ENCODE measurements around the gene LTBP2.

Gene LTBP2

DNA sequence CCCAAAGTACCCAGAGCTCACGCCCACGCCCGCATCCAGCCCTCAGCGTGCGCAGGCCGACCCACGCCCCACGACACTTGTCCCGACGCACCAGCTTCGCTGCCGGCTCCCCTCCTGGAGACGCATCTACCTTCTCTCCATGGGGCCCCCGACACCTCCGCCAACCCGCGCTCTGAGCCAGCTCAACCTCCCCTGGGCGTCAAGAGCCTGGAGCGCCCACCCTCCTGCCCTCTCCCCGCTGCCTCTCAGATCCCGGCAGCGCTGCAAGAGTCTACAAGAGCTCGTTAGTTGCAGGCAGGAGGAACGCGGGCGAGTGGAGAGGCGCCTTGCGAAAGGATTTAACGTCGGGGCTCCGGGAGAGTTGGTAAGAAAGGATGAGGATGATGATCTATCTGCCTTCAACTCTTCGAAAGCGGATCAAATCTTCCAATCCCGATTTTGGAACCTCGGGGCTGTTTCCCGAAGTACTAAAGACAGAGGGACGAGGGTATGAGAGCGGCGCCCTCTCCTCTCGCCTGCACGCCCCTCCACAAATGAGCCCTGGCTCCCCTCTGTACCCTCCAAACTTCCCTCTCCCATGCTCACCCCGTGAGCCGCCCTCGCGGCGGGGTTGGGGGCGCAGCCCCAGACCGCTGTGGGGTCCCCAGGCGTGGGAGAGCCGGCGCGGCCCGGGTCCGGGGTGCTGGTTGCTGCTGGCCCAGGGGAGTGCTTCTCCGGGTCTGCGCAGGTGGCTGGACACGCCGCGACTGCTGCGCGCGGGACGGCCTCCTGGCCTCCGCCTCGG is 979 bp downstream of the LTBP2 start:
- DNase-seq, result no peak

- DNase-seq, result no peak
Observed at GRCh38 chr14:74610199-74610865, 1.7 kb downstream of the LTBP2 start.

GRCh38 chr14:74609721-74610120 is 2.3 kb downstream of the LTBP2 start:
- DNase-seq, result no peak

DNA sequence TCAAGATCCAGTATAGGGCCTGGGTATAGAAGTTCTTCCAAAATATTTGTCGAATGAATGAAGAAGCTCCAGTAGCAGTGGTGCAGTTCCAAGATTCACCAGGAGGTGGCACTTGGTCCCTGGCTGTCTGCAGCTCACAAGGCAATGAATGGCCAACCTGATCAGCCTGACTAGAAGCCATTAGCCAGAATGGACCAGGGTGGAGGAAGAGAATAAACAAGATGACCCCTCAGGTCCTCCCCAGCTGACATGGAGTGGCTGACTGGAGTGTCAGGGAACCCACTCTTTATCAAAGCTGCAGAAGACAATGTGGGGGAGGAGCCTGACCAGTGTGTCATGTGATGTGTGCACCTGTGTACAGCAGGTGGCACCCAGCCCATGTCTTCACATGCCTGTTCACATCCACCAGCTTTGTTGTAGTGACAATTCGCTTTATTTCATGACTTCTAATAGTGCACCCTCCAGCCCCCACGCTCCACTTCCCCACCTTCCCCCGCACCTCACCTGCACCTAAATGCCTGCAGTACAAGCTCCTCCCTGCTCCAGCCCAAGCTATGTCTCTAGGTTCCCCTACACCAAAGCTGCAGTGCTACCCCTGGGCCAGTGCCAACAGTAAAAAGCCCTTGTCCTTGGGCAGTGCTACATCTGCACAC is 3.0 kb downstream of the LTBP2 start:
- peak; percentile 89 for DNase-seq

GRCh38 chr14:74606727-74607126 is 5.3 kb downstream of the LTBP2 start:
- DNase-seq, result no peak

DNA sequence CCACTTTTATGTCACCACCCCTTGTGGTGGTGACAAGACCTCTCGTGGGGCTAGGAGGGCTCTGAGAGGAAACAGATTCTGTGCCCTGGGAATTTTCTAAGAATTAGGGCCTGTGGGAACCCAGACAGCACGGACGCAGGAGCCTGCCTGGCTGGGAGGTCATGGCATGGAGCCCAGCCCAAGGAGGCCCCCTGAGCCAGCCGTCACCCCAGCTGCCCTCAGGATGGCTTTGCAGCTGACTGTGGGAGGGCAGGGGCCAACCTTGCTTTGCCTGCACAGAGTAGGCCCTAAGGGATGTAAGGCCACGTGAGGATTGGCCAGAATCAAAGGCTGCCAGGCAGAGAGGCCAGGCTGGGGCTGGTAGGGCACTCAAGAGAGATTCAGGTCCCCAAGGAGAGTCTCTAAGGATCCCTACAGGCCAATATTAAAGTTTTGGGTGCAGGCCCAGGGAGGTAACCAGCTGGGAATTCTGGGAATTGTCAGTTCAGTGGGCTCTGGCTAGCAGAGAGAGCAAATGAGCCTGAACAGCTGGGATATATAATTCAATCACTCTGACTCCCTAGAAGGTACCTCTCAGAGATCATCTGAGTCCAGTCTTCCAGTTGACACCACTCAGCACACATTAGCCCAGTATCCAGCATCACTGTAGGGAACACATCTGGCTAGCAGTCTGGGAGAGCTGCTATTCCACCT is 6.4 kb downstream of the LTBP2 start:
- DNase-seq, result no peak

- no peak for DNase-seq
Observed at GRCh38 chr14:74604911-74605310, 7.1 kb downstream of the LTBP2 start.

DNA sequence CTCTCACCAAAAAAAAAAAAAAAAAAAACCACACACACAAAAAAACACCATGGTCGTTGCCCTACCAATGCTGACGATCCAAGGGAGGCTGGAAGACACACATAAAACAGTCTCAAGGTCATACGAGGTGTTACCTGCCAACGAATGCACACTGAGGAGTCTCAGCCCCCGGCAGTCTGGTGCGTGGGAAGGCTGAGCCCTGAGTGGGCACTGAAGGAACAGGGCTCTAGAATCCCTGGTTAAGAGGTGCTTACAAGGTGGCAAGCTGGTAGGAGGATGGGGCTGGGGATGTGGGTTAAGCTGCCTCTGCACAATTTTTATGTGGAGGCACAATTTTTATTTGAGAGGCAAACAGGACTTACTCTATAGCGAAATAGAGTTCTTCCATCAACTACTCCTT is 7.9 kb downstream of the LTBP2 start:
- DNase-seq, result no peak

DNA sequence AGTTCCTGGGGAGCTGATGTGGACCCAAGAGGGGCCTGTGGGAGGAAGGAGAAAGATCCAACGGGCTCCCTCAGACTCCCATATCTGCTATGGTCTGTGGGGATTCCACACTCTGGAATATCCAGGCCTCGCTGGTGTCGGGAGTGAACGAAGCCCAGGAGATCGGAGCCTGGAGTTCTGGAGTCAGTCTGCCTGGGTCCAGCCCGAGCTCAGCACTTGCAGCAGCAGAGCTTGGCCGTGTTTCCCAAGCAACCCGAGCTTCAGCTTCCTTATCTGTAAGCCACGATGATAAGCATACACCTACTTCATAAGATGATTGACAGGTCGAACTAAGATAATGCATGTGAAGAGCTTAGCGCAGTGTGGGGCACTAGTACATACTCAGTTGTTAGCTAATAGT is 10.1 kb downstream of the LTBP2 start:
- DNase-seq, result no peak

DNA sequence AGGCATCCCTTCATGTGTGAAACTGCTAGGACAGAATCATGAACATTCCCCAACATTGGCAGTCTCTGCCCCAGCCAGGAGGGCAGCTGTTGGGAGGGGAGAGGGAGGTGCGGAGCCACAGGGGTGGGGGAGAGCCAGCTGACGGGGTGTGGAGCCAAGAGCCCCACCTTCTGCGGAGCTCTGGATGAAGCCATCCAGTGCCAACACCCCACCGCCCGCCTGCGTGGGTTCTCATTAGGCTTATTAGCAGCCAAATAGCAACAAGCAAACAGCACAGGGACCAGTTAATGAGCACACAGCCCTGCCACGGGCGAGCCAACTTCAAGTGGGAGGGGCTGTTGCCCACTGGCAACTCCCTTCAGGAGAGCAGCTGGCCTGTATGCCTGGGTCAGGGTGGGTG is 12.1 kb downstream of the LTBP2 start:
- DNase-seq, result no peak

DNA sequence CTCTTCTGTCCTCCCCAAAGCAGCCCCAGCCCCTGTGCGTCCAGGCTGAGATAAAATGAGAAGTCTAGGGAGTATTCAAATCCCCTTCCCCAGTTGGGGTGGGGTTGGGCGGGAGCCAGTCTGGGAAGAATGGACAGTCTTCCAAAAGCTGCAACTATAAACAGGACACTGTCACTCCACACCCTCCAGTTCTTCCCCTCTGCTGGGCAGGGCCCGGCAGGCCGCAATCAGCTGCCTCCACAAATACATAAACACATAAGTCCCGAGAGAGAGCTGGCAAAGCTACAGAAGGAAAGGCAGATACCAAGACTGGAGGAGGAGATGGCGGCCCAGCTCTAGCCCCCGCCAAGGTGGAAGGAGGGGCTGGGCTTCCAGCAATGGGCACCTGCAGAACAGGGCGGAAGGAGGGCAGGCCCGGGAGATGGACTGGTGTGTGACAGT is 12.7 kb downstream of the LTBP2 start:
- DNase-seq, result no peak

GRCh38 chr14:74596741-74597450 is 15.1 kb downstream of the LTBP2 start:
- DNase-seq, result no peak

DNA sequence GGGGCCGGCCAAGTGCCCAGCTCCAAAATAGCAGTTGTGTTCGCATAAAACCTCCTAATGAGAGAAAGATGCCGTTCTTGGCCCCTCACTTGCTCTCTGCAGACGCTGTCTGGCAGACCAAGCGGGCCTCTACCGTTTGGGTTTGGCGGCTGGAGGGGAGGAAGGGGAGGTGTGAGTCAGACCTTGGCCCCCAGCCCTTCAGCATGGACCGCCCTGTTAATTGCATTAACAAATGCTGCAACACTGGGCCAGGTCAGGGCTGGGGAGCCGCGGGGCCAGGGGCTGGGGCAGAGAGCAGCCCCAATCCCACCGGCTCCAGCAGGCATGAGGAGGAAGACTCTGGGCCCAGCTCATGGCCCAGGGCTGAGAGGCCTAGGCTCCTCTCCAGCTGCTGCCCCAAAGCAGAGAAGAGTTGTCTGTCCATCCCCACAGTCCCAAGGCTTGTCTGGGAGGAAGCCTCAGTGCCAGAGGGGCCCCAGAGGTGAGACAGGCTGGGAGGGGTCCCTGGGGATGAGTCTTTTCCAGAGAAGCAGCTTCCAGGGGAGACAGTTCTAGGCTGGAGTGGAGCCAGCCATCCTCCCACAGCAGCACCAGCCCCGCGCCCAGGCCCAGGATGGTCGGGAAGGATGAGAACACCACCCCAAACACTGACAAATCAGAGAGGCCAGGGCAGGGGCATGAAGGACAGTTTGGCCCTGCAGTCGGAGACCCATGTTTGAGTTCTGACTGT is 16.9 kb downstream of the LTBP2 start:
- DNase-seq, result no peak

DNA sequence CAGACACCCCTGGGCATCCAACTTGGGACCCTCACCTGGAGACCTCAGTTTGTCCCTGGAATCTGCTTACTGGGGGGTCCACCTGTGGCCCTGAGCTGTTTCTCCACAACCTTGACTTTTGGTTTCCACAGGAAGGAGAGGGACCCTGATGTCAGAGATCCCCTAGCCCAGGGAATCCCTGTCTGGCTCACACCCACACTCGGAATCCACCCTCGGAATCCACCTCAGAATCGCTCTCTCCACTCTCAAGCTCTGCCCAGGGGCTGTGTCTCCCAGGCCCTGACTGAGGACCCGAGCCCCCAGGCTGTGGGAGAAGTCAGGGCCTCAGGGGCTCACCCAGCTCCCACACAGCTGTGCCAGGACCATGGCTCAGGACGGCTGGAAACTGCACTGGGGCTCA is 17.4 kb downstream of the LTBP2 start:
- no peak for DNase-seq

- no peak for DNase-seq
Observed at GRCh38 chr14:74594029-74594428, 18.0 kb downstream of the LTBP2 start.

DNA sequence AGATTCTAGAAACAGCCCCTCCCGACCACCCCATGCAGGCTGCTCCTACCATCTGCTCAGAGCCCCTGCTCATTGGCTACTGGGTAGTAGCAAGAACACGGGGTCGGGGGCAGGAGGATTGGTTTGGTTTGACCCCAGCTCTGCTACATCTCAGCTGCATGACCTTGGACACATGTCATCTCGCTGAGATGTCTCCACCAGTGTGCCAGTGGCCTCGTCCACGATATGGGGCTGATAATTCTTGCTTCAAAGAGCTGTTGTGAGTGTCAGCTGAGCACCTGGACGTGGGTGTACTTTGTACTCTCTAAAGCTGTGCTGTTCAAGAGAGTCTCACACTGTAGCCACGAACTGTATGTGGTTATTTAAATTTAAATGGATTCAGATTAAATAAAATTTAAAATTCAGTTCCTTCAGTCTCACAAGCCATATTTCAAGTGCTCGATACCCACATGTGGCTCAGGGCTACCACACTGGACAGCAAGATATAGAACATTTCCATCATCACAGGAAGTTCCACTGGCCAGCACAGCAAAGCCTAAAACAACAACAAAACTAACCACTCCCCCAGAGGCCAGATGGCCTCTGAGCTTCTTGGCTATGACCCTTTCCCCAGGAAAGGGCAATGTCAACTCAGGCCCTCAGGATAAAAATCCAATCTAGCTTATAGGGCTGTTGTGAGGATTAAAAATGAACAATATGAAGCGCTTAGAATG is 18.6 kb downstream of the LTBP2 start:
- DNase-seq, result no peak

- DNase-seq, result no peak
Observed at GRCh38 chr14:74592476-74593201, 19.4 kb downstream of the LTBP2 start.

GRCh38 chr14:74591899-74592298 is 20.1 kb downstream of the LTBP2 start:
- DNase-seq, result no peak

- no peak for DNase-seq
Observed at GRCh38 chr14:74591394-74591793, 20.6 kb downstream of the LTBP2 start.

- no peak for DNase-seq
Observed at GRCh38 chr14:74589291-74589879, 22.7 kb downstream of the LTBP2 start.

Data from CD4-positive, alpha-beta T cell treated with Interleukin-17A for 1 hour (primary cell).